H9 (cell line): ENCODE data around the gene TAGLN. TPM values are rescaled to one million over a fixed set of nuclear protein-coding genes. Genes with fewer than 3 reads are reported as not detected.

Experiments used
- DNase-seq: peaks from one replicate; pipeline ENCODE4 v3.0.0-alpha.2; 2017
- H2AFZ ChIP-seq: one replicate; pipeline ENCODE4 v1.6.1; 2013; ENCODE audit warnings: mild to moderate bottlenecking, low read length, control low read depth, moderate library complexity
- H2AK5ac ChIP-seq: 2 replicates; pipeline ENCODE4 v1.6.1; 2013; ENCODE audit warnings: low read length, control low read depth, mixed read lengths; ENCODE audit not compliant: insufficient read length
- H2BK120ac ChIP-seq: one replicate; pipeline ENCODE4 v1.6.1; 2013; ENCODE audit warnings: low read depth, mild to moderate bottlenecking, low read length, control low read depth, inconsistent platforms; ENCODE audit not compliant: poor library complexity, severe bottlenecking
- H2BK12ac ChIP-seq: 2 replicates; pipeline ENCODE4 v1.6.1; 2013; ENCODE audit warnings: low read length, control low read depth, mixed read lengths, low read depth; ENCODE audit not compliant: insufficient read length
- H2BK15ac ChIP-seq: 2 replicates; pipeline ENCODE4 v1.6.1; 2013; ENCODE audit warnings: low read depth, low read length, control low read depth
- H2BK20ac ChIP-seq: one replicate; pipeline ENCODE4 v1.6.1; 2013; ENCODE audit warnings: low read depth, mild to moderate bottlenecking, low read length, control low read depth, inconsistent platforms; ENCODE audit not compliant: poor library complexity, severe bottlenecking
- H2BK5ac ChIP-seq: 2 replicates; pipeline ENCODE4 v1.6.1; 2013; ENCODE audit warnings: low read length, control low read depth, mixed read lengths; ENCODE audit not compliant: insufficient read length
- H3K14ac ChIP-seq: 2 replicates; pipeline ENCODE4 v1.6.1; 2013; ENCODE audit warnings: low read length, control low read depth; ENCODE audit not compliant: insufficient read depth
- H3K18ac ChIP-seq: 2 replicates; pipeline ENCODE4 v1.6.1; 2013; ENCODE audit warnings: low read depth, mild to moderate bottlenecking, mixed read lengths, low read length, control low read depth; ENCODE audit not compliant: insufficient read length
- H3K23ac ChIP-seq: 2 replicates; pipeline ENCODE4 v1.6.1; 2013; ENCODE audit warnings: low read length, control low read depth, mixed read lengths, low read depth; ENCODE audit not compliant: insufficient read length
- H3K23me2 ChIP-seq: 2 replicates; pipeline ENCODE4 v1.6.1; 2013; ENCODE audit warnings: low read depth, mild to moderate bottlenecking, mixed read lengths, low read length, control low read depth; ENCODE audit not compliant: insufficient read length, poor library complexity, severe bottlenecking
- H3K27ac ChIP-seq: 2 replicates; pipeline ENCODE4 v1.5.1; 2013; ENCODE audit warnings: low read length, control low read depth, mixed read lengths, low read depth; ENCODE audit not compliant: insufficient read length
- H3K27me3 ChIP-seq: 2 replicates; pipeline ENCODE4 v1.6.1; 2013; ENCODE audit warnings: low read length, control low read depth, inconsistent platforms; ENCODE audit not compliant: insufficient read depth
- H3K4ac ChIP-seq: 2 replicates; pipeline ENCODE4 v1.6.1; 2013; ENCODE audit warnings: low read depth, mild to moderate bottlenecking, control low read depth, inconsistent platforms, low read length, moderate library complexity
- H3K4me1 ChIP-seq: 2 replicates; pipeline ENCODE4 v1.6.1; 2013; ENCODE audit warnings: low read length, control low read depth, inconsistent platforms; ENCODE audit not compliant: insufficient read depth
- H3K4me2 ChIP-seq: 2 replicates; pipeline ENCODE4 v1.6.1; 2013; ENCODE audit warnings: low read length, control low read depth, mixed read lengths; ENCODE audit not compliant: insufficient read length, insufficient read depth
- H3K56ac ChIP-seq: 2 replicates; pipeline ENCODE4 v1.6.1; 2013; ENCODE audit warnings: low read depth, mild to moderate bottlenecking, mixed read lengths, low read length, control low read depth; ENCODE audit not compliant: insufficient read length
- H3K79me1 ChIP-seq: 2 replicates; pipeline ENCODE4 v1.6.1; 2013; ENCODE audit warnings: low read depth, mild to moderate bottlenecking, moderate library complexity, low read length, control low read depth, inconsistent platforms; ENCODE audit not compliant: insufficient read depth, poor library complexity, severe bottlenecking
- H3K79me2 ChIP-seq: 2 replicates; pipeline ENCODE4 v1.6.1; 2013; ENCODE audit warnings: low read length, control low read depth, inconsistent platforms; ENCODE audit not compliant: insufficient read depth
- H3K9ac ChIP-seq: 2 replicates; pipeline ENCODE4 v1.6.1; 2013; ENCODE audit warnings: low read length, control low read depth, mixed read lengths; ENCODE audit not compliant: insufficient read length; ENCODE audit errors: extremely low read depth
- H3K9me3 ChIP-seq: one replicate; pipeline ENCODE4 v1.6.1; 2013; ENCODE audit warnings: low read depth, low read length, inconsistent platforms; ENCODE audit not compliant: control insufficient read depth
- H3T11ph ChIP-seq: one replicate; pipeline ENCODE4 v1.6.1; 2013; ENCODE audit warnings: mild to moderate bottlenecking, low read length, control low read depth, inconsistent platforms
- H4K20me1 ChIP-seq: one replicate; pipeline ENCODE4 v1.6.1; 2013; ENCODE audit not compliant: control insufficient read depth, insufficient read length, insufficient read depth
- H4K5ac ChIP-seq: 2 replicates; pipeline ENCODE4 v1.6.1; 2013; ENCODE audit warnings: low read depth, mild to moderate bottlenecking, mixed read lengths, low read length, control low read depth; ENCODE audit not compliant: insufficient read length
- H4K8ac ChIP-seq: replicated peaks from 2 replicates; pipeline ENCODE4 v1.6.1; 2013; ENCODE audit warnings: low read length, control low read depth, mixed read lengths, low read depth; ENCODE audit not compliant: insufficient read length
- H4K91ac ChIP-seq: 2 replicates; pipeline ENCODE4 v1.6.1; 2013; ENCODE audit warnings: low read depth, mild to moderate bottlenecking, moderate library complexity, mixed read lengths, low read length, control low read depth; ENCODE audit not compliant: insufficient read length
- H3K27ac Mint-ChIP-seq, 3 experiments: 2 replicates in 2 of 3; 3 replicates in 1 of 3; pipeline ENCODE4 v1.8.0; 2020 to 2021; ENCODE audit warnings: mixed read lengths in 3 of 3, mild to moderate bottlenecking in 1 of 3, moderate library complexity in 1 of 3
- H3K27me3 Mint-ChIP-seq: 2 replicates; pipeline ENCODE4 v1.8.0; 2021; ENCODE audit warnings: low read depth, mild to moderate bottlenecking, moderate library complexity, mixed read lengths
- H3K36me3 Mint-ChIP-seq, 3 experiments: 2 replicates in 2 of 3; 3 replicates in 1 of 3; pipeline ENCODE4 v1.8.0; 2020 to 2021; ENCODE audit warnings: low read depth in 3 of 3, mixed read lengths in 3 of 3; ENCODE audit not compliant: insufficient read depth in 1 of 3
- H3K4me1 Mint-ChIP-seq, 2 experiments: 2 replicates each; pipeline ENCODE4 v1.8.0; 2020; ENCODE audit warnings: mixed read lengths in 2 of 2
- H3K4me3 Mint-ChIP-seq, 2 experiments: 2 replicates in 1 of 2; 3 replicates in 1 of 2; pipeline ENCODE4 v1.8.0; 2020 to 2021; ENCODE audit warnings: mild to moderate bottlenecking in 2 of 2, mixed read lengths in 2 of 2, moderate library complexity in 1 of 2
- H3K9me3 Mint-ChIP-seq, 2 experiments: 2 replicates in 1 of 2; 3 replicates in 1 of 2; pipeline ENCODE4 v1.8.0; 2020; ENCODE audit warnings: mild to moderate bottlenecking in 2 of 2, mixed read lengths in 2 of 2, moderate library complexity in 1 of 2
- WGBS: extraction: QIAGEN DNeasy Blood & Tissue Kit; methylation state at CpG from one replicate; pipeline ENCODE4 v1.1.7; 2013; ENCODE audit warnings: missing lambda C conversion rate, low lambda C conversion rate, mixed read lengths; ENCODE audit not compliant: insufficient read length; ENCODE audit errors: extremely low coverage; 5-methylcytosine and 5-hydroxymethylcytosine counted together
- total RNA-seq: library from RNA; stranded (reverse); gene quantifications from 2 replicates; pipeline ENCODE4 v1.2.1, GENCODE V29; 2021
- TF ChIP-seq, protein P1 (sequence below): fragments of 200-600 bp; sonication (generic); conservative IDR thresholded peaks from 3 replicates; pipeline ENCODE4 v1.8.0; 2021; ENCODE audit warnings: antibody characterized with exemption, mild to moderate bottlenecking

TAGLN gene
- total RNA-seq, 1 experiment from 2014 or later = 176 TPM

DNA sequence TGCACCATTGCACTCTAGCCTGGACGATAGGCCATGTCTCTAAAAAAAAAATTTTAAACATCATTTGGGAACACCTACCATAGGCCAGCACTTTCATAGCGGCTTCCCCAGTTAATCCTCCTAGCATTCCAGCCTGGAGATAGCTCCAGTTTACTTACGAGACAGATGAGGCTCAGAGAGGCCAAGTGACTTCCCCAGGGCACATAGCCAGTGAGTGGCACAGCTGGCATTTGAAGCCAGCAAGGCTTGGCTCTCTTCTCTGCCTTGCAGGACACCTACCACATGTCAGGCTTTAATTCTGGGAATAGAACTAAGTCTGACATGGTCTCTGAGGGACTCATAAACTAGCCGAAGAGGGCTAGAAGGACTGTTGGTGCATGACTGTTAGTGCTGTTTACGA is 4.9 kb upstream of the TAGLN start:
- Histone ChIP-seq H2AK5ac (no peak overlapping the region), H2BK20ac (no peak overlapping the region), H3K27ac (no peak overlapping the region), H3K9me3 (no peaks in the 10 kb centered on the region), H2BK5ac (no peak overlapping the region), H3K27me3 (no peaks in the 10 kb centered on the region), H3K14ac (no peak overlapping the region), H3K4me2 (no peak overlapping the region), H3K79me1 (no peaks in the 10 kb centered on the region), H3K79me2 (no peaks in the 10 kb centered on the region), H3K56ac (no peak overlapping the region), H3K9ac (no peak overlapping the region), H2BK15ac (no peak overlapping the region), H2AFZ (no peak overlapping the region), H4K20me1 (no peaks in the 10 kb centered on the region), H3K23me2 (peaks cover 3% of the 10 kb centered on the region), H4K5ac (no peak overlapping the region), H3K23ac (no peak overlapping the region), H2BK120ac (no peak overlapping the region), H2BK12ac (no peak overlapping the region), H3K18ac (no peak overlapping the region), H4K8ac (no peak overlapping the region), H4K91ac (no peak overlapping the region), H3K4me1 (no peaks in the 10 kb centered on the region), H3K4ac (no peak overlapping the region), H3T11ph (no peak overlapping the region)
- WGBS = no CpG with 5 or more reads among the region's 5 CpGs
- Mint-ChIP-seq H3K27ac (peak overlapping the region in 1 of 3 experiments; percentile 61; a peak in 1 of 7 replicates), H3K27me3 (no peaks in the 10 kb centered on the region), H3K9me3 (peaks cover 0 to 3% of the 10 kb centered on the region in 2 experiments; a peak in 1 of 5 replicates), H3K4me1 (peaks cover 15 to 16% of the 10 kb centered on the region in 2 experiments), H3K36me3 (peaks cover 3 to 37% (median 19%) of the 10 kb centered on the region in 3 experiments; a peak in 6 of 7 replicates), H3K4me3 (no peak overlapping the region)
- no peak for DNase-seq
- TF ChIP-seq, protein P1, sequence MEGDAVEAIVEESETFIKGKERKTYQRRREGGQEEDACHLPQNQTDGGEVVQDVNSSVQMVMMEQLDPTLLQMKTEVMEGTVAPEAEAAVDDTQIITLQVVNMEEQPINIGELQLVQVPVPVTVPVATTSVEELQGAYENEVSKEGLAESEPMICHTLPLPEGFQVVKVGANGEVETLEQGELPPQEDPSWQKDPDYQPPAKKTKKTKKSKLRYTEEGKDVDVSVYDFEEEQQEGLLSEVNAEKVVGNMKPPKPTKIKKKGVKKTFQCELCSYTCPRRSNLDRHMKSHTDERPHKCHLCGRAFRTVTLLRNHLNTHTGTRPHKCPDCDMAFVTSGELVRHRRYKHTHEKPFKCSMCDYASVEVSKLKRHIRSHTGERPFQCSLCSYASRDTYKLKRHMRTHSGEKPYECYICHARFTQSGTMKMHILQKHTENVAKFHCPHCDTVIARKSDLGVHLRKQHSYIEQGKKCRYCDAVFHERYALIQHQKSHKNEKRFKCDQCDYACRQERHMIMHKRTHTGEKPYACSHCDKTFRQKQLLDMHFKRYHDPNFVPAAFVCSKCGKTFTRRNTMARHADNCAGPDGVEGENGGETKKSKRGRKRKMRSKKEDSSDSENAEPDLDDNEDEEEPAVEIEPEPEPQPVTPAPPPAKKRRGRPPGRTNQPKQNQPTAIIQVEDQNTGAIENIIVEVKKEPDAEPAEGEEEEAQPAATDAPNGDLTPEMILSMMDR = no peak
